HepG2 (cell line): Measurements from ENCODE around the gene CAPN7. TPM values are rescaled to one million over a fixed set of nuclear protein-coding genes. Genes with fewer than 3 reads are reported as not detected.

Experiments used
- ATF1 ChIP-seq: IDR thresholded peaks from 2 replicates; pipeline ENCODE4 v1.6.1; 2016; ENCODE audit warnings: mild to moderate bottlenecking, control low read depth
- ONECUT2 ChIP-seq: sonication (generic); formaldehyde crosslinking; IDR thresholded peaks from 2 replicates; pipeline ENCODE4 v1.4.0; 2020; ENCODE audit warnings: missing genetic modification reagents
- SNAI1 ChIP-seq: sonication (generic); formaldehyde crosslinking; IDR thresholded peaks from 2 replicates; pipeline ENCODE4 v1.5.0; 2020; ENCODE audit warnings: mild to moderate bottlenecking, missing genetic modification reagents, borderline replicate concordance
- SP5 ChIP-seq: IDR thresholded peaks from 2 replicates; pipeline ENCODE4 v1.6.1; 2016; ENCODE audit warnings: low read depth, borderline replicate concordance
- STAG1 ChIP-seq: sonication (generic); formaldehyde crosslinking; IDR thresholded peaks from 2 replicates; pipeline ENCODE4 v1.4.0; 2020; ENCODE audit warnings: missing genetic modification reagents
- ZFX ChIP-seq: sonication (generic); formaldehyde crosslinking; IDR thresholded peaks from 2 replicates; pipeline ENCODE4 v1.4.0; 2020; ENCODE audit warnings: mild to moderate bottlenecking, low read depth, missing genetic modification reagents, moderate library complexity
- ZNF256 ChIP-seq: sonication (generic); formaldehyde crosslinking; conservative IDR thresholded peaks from 2 replicates; pipeline ENCODE4 v1.4.0; 2020; ENCODE audit warnings: missing genetic modification reagents
- ZNF3 ChIP-seq: IDR thresholded peaks from 2 replicates; pipeline ENCODE4 v1.7.0; 2017; ENCODE audit warnings: inconsistent platforms
- ZNF326 ChIP-seq: sonication (generic); formaldehyde crosslinking; IDR thresholded peaks from 2 replicates; pipeline ENCODE4 v1.4.0; 2020; ENCODE audit warnings: missing genetic modification reagents, borderline replicate concordance
- ZNF333 ChIP-seq: sonication (generic); formaldehyde crosslinking; IDR thresholded peaks from 2 replicates; pipeline ENCODE4 v1.4.0; 2020; ENCODE audit warnings: mild to moderate bottlenecking, missing genetic modification reagents, borderline replicate concordance
- ZNF530 ChIP-seq: sonication (generic); formaldehyde crosslinking; IDR thresholded peaks from 2 replicates; pipeline ENCODE4 v1.5.0; 2020; ENCODE audit warnings: low read depth, mild to moderate bottlenecking, missing genetic modification reagents
- ZNF703 ChIP-seq: sonication (generic); formaldehyde crosslinking; IDR thresholded peaks from 2 replicates; pipeline ENCODE4 v1.5.1; 2020; ENCODE audit warnings: missing genetic modification reagents, mild to moderate bottlenecking, moderate library complexity, borderline replicate concordance
- polyA plus RNA-seq, 8 experiments: library from polyadenylated mRNA; depleted of rRNA in 3 of 8; stranded (reverse) in 7 of 8; unstranded in 1 of 8; fragments of >200 nt; fragmentation: Illumina TruSeq in 4 of 8; extraction: Trizol in 4 of 8; gene quantifications; 2 replicates each; pipeline versions ENCODE4 v1.2.1 to v1.2.3, GENCODE V29; 2011 to 2016; ENCODE audit warnings: low read depth in 4 of 8, missing spikeins in 1 of 8, mixed read lengths in 1 of 8; ENCODE audit not compliant: insufficient read depth in 1 of 8
- total RNA-seq, 5 experiments: library from RNA; depleted of rRNA; stranded (reverse); fragments of >200 nt; fragmentation: Illumina TruSeq; extraction: Trizol; gene quantifications; 2 replicates each; pipeline ENCODE4 v1.2.3, GENCODE V29; 2016; ENCODE audit warnings: low read depth in 1 of 5
- TF ChIP-seq, protein P1 (sequence below): sonication (generic); formaldehyde crosslinking; IDR thresholded peaks from 2 replicates; pipeline ENCODE4 v1.5.1; 2020; ENCODE audit warnings: mild to moderate bottlenecking, missing genetic modification reagents
- TF ChIP-seq, protein P2 (sequence below): sonication (generic); formaldehyde crosslinking; IDR thresholded peaks from 2 replicates; pipeline ENCODE4 v1.4.0; 2020; ENCODE audit warnings: missing genetic modification reagents
- TF ChIP-seq, protein P3 (sequence below): sonication (generic); formaldehyde crosslinking; IDR thresholded peaks from 2 replicates; pipeline ENCODE4 v1.4.0; 2020; ENCODE audit warnings: mild to moderate bottlenecking, missing genetic modification reagents
- TF ChIP-seq, protein P4 (sequence below): IDR thresholded peaks from 2 replicates; pipeline ENCODE4 v1.6.1; 2016; ENCODE audit warnings: low read depth, missing genetic modification reagents, missing compliant biosample characterization
- TF ChIP-seq, protein P5 (sequence below): sonication (generic); formaldehyde crosslinking; IDR thresholded peaks from 2 replicates; pipeline ENCODE4 v1.8.1; 2023; ENCODE audit warnings: mild to moderate bottlenecking, missing genetic modification reagents, borderline replicate concordance

Gene CAPN7
- total and polyA plus RNA-seq, 2 of the 13 experiments (the other 11 are each of a cell fraction or from before 2014, with no cell fraction given) = 16.7 to 36.8 TPM

DNA sequence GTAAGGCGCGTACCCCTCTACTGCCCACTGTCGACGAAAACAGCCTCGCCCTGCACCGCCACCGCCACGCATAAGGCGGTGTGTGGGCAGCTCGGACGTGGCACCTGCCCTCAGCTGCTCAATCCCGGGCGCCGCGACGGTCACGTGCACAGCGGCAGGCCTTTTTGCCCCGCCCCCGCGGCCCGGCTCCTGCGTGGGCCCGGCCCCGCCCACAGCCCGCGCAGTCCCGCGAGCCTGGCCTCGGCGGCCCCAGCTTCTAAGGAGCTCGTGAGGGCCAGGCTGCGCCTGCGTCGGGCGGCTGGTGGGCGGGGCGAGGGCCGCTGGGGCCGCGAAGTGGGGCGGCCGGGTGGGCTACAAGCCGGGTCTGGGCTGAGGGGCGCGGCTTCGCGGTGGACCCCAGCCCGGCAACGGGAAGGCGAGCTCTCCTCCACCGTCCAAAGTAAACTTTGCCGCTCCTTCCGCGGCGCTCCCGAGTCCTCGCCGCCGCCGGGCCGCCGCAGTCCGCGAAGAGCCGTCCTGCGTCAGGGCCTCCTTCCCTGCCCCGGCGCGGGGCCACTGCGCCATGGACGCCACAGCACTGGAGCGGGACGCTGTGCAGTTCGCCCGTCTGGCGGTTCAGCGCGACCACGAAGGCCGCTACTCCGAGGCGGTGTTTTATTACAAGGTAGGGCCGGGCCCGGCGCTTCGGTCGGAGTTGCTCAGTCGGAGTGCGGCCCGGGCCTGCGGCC, at the start of gene CAPN7 (continued):
- TF ChIP-seq, protein P1, sequence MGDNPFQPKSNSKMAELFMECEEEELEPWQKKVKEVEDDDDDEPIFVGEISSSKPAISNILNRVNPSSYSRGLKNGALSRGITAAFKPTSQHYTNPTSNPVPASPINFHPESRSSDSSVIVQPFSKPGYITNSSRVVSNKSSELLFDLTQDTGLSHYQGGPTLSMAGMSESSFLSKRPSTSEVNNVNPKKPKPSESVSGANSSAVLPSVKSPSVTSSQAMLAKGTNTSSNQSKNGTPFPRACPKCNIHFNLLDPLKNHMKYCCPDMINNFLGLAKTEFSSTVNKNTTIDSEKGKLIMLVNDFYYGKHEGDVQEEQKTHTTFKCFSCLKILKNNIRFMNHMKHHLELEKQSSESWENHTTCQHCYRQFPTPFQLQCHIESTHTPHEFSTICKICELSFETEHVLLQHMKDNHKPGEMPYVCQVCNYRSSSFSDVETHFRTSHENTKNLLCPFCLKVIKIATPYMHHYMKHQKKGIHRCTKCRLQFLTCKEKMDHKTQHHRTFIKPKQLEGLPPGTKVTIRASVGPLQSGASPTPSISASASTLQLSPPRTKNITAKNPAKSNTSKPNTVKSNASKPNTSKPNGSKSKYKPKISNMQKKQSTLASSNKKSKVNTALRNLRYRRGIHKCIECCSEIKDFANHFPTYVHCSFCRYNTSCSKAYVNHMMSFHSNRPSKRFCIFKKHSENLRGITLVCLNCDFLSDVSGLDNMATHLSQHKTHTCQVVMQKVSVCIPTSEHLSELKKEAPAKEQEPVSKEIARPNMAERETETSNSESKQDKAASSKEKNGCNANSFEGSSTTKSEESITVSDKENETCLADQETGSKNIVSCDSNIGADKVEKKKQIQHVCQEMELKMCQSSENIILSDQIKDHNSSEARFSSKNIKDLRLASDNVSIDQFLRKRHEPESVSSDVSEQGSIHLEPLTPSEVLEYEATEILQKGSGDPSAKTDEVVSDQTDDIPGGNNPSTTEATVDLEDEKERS (CRISPR knock-in tag) = no peak
- TF ChIP-seq STAG1 (CRISPR knock-in tag) = 0 out of 2 replicates have a peak, but pooled peaks have one; percentile 22
- TF ChIP-seq ZNF326 (CRISPR knock-in tag) = no peak
- TF ChIP-seq, protein P2, sequence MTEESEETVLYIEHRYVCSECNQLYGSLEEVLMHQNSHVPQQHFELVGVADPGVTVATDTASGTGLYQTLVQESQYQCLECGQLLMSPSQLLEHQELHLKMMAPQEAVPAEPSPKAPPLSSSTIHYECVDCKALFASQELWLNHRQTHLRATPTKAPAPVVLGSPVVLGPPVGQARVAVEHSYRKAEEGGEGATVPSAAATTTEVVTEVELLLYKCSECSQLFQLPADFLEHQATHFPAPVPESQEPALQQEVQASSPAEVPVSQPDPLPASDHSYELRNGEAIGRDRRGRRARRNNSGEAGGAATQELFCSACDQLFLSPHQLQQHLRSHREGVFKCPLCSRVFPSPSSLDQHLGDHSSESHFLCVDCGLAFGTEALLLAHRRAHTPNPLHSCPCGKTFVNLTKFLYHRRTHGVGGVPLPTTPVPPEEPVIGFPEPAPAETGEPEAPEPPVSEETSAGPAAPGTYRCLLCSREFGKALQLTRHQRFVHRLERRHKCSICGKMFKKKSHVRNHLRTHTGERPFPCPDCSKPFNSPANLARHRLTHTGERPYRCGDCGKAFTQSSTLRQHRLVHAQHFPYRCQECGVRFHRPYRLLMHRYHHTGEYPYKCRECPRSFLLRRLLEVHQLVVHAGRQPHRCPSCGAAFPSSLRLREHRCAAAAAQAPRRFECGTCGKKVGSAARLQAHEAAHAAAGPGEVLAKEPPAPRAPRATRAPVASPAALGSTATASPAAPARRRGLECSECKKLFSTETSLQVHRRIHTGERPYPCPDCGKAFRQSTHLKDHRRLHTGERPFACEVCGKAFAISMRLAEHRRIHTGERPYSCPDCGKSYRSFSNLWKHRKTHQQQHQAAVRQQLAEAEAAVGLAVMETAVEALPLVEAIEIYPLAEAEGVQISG (CRISPR knock-in tag) = peak; percentile 82
- no peak for TF ChIP-seq ATF1
- TF ChIP-seq, protein P3, sequence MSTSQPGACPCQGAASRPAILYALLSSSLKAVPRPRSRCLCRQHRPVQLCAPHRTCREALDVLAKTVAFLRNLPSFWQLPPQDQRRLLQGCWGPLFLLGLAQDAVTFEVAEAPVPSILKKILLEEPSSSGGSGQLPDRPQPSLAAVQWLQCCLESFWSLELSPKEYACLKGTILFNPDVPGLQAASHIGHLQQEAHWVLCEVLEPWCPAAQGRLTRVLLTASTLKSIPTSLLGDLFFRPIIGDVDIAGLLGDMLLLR (CRISPR knock-in tag) = peak; percentile 65; the same call in 1 of the 2 replicates
- peak; percentile 79 for TF ChIP-seq SP5
- TF ChIP-seq ZNF333 (CRISPR knock-in tag) = peak; percentile 82
- TF ChIP-seq ZFX (CRISPR knock-in tag) = peak; percentile 96
- TF ChIP-seq ZNF3 (CRISPR knock-in tag) = no peak
- TF ChIP-seq SNAI1 (CRISPR knock-in tag) = peak; percentile 32
- TF ChIP-seq ZNF703 (CRISPR knock-in tag) = no peak
- TF ChIP-seq ZNF530 = no peak
- TF ChIP-seq ONECUT2 (CRISPR knock-in tag) = no peak
- TF ChIP-seq, protein P4, sequence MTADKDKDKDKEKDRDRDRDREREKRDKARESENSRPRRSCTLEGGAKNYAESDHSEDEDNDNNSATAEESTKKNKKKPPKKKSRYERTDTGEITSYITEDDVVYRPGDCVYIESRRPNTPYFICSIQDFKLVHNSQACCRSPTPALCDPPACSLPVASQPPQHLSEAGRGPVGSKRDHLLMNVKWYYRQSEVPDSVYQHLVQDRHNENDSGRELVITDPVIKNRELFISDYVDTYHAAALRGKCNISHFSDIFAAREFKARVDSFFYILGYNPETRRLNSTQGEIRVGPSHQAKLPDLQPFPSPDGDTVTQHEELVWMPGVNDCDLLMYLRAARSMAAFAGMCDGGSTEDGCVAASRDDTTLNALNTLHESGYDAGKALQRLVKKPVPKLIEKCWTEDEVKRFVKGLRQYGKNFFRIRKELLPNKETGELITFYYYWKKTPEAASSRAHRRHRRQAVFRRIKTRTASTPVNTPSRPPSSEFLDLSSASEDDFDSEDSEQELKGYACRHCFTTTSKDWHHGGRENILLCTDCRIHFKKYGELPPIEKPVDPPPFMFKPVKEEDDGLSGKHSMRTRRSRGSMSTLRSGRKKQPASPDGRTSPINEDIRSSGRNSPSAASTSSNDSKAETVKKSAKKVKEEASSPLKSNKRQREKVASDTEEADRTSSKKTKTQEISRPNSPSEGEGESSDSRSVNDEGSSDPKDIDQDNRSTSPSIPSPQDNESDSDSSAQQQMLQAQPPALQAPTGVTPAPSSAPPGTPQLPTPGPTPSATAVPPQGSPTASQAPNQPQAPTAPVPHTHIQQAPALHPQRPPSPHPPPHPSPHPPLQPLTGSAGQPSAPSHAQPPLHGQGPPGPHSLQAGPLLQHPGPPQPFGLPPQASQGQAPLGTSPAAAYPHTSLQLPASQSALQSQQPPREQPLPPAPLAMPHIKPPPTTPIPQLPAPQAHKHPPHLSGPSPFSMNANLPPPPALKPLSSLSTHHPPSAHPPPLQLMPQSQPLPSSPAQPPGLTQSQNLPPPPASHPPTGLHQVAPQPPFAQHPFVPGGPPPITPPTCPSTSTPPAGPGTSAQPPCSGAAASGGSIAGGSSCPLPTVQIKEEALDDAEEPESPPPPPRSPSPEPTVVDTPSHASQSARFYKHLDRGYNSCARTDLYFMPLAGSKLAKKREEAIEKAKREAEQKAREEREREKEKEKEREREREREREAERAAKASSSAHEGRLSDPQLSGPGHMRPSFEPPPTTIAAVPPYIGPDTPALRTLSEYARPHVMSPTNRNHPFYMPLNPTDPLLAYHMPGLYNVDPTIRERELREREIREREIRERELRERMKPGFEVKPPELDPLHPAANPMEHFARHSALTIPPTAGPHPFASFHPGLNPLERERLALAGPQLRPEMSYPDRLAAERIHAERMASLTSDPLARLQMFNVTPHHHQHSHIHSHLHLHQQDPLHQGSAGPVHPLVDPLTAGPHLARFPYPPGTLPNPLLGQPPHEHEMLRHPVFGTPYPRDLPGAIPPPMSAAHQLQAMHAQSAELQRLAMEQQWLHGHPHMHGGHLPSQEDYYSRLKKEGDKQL (CRISPR knock-in tag) = 0 out of 2 replicates have a peak, but pooled peaks have one; percentile 38
- TF ChIP-seq, protein P5, sequence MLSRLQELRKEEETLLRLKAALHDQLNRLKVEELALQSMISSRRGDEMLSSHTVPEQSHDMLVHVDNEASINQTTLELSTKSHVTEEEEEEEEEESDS (CRISPR knock-in tag) = no peak
- no peak; the same call in 1 of the 2 replicates for TF ChIP-seq ZNF256 (CRISPR knock-in tag)
